ENCODE results near the gene ATG4A.

GRCh38 chrX:108169768-108170167, 78.2 kb downstream of the ATG4A start:
- TF ChIP-seq USF2 (CRISPR knock-in tag; IDR thresholded peaks at IDR 0.05) (no peak), CTCF (IDR thresholded peaks at IDR 0.05) (no peak), NR1H2 (CRISPR knock-in tag; IDR thresholded peaks at IDR 0.05) (no peak), ZNF317 (CRISPR knock-in tag; IDR thresholded peaks at IDR 0.05; ENCODE audit: borderline replicate concordance, low read depth) (no peak), SMAD3 (CRISPR knock-in tag; IDR thresholded peaks at IDR 0.05; ENCODE audit: borderline replicate concordance) (no peak), ZBTB21 (CRISPR knock-in tag; IDR thresholded peaks at IDR 0.05; ENCODE audit: borderline replicate concordance) (no peak), PREB (CRISPR knock-in tag; IDR thresholded peaks at IDR 0.05; ENCODE audit: borderline replicate concordance) (no peak), CREM (CRISPR knock-in tag; IDR thresholded peaks at IDR 0.05) (no peak), ESRRA (CRISPR knock-in tag; IDR thresholded peaks at IDR 0.05; ENCODE audit: borderline replicate concordance) (no peak), ZNF219 (CRISPR knock-in tag; IDR thresholded peaks at IDR 0.05; ENCODE audit: borderline replicate concordance) (no peak)
- TF ChIP-seq, protein P1, sequence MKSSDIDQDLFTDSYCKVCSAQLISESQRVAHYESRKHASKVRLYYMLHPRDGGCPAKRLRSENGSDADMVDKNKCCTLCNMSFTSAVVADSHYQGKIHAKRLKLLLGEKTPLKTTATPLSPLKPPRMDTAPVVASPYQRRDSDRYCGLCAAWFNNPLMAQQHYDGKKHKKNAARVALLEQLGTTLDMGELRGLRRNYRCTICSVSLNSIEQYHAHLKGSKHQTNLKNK (CRISPR knock-in tag; IDR thresholded peaks at IDR 0.05) = no peak
- TF ChIP-seq, protein P2, sequence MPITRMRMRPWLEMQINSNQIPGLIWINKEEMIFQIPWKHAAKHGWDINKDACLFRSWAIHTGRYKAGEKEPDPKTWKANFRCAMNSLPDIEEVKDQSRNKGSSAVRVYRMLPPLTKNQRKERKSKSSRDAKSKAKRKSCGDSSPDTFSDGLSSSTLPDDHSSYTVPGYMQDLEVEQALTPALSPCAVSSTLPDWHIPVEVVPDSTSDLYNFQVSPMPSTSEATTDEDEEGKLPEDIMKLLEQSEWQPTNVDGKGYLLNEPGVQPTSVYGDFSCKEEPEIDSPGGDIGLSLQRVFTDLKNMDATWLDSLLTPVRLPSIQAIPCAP (CRISPR knock-in tag; IDR thresholded peaks at IDR 0.05) = no peak
- TF ChIP-seq, protein P3, sequence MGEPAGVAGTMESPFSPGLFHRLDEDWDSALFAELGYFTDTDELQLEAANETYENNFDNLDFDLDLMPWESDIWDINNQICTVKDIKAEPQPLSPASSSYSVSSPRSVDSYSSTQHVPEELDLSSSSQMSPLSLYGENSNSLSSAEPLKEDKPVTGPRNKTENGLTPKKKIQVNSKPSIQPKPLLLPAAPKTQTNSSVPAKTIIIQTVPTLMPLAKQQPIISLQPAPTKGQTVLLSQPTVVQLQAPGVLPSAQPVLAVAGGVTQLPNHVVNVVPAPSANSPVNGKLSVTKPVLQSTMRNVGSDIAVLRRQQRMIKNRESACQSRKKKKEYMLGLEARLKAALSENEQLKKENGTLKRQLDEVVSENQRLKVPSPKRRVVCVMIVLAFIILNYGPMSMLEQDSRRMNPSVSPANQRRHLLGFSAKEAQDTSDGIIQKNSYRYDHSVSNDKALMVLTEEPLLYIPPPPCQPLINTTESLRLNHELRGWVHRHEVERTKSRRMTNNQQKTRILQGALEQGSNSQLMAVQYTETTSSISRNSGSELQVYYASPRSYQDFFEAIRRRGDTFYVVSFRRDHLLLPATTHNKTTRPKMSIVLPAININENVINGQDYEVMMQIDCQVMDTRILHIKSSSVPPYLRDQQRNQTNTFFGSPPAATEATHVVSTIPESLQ (CRISPR knock-in tag; IDR thresholded peaks at IDR 0.05) = no peak

Measured in WTC11 (cell line).